Panc1 (cell line): ENCODE measurements around the gene DFFA.

ENCODE experiments used
- POLR2AphosphoS5 ChIP-seq: IDR thresholded peaks from 2 replicates; pipeline ENCODE4 v1.6.1; 2012; ENCODE audit warnings: mild to moderate bottlenecking, low read depth, low read length, moderate library complexity
- TF ChIP-seq, protein P1 (sequence below): fragments of 450-650 bp; IDR thresholded peaks from 2 replicates; pipeline ENCODE4 v1.5.1; 2017; ENCODE audit warnings: mild to moderate bottlenecking

DNA sequence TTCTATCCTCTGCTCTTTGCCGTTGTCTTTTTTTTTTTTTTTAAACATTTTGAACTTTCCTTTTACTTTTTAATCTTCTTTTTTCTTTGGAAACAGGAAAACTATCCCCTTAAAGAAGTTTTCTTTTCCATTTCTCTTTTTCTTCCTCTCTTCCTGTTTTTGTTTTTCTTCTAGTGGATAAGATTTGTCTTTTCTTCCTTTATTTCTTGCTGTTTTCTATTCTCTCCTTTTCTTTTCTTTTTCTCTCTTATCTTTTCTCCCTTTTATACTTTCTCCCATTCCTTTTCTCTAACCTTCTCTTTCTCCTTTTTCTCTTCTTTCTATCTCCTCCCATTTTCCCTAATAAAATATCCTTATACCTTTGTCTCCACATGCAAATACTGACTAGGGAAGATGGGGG, 48.6 kb upstream of the DFFA start:
- TF ChIP-seq POLR2AphosphoS5: no peak
- TF ChIP-seq, protein P1, sequence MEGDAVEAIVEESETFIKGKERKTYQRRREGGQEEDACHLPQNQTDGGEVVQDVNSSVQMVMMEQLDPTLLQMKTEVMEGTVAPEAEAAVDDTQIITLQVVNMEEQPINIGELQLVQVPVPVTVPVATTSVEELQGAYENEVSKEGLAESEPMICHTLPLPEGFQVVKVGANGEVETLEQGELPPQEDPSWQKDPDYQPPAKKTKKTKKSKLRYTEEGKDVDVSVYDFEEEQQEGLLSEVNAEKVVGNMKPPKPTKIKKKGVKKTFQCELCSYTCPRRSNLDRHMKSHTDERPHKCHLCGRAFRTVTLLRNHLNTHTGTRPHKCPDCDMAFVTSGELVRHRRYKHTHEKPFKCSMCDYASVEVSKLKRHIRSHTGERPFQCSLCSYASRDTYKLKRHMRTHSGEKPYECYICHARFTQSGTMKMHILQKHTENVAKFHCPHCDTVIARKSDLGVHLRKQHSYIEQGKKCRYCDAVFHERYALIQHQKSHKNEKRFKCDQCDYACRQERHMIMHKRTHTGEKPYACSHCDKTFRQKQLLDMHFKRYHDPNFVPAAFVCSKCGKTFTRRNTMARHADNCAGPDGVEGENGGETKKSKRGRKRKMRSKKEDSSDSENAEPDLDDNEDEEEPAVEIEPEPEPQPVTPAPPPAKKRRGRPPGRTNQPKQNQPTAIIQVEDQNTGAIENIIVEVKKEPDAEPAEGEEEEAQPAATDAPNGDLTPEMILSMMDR: no peak
